ENCODE measurements around the gene ADK.
"Not testable (repeated sequence)": the region's sequence is repeated elsewhere in the genome, so short reads cannot be mapped to it uniquely, and the experiment has no call there.

ADK gene

GRCh38 chr10:74433993-74434392 lies 283.0 kb downstream of the ADK start:
- ATAC-seq = no peak
- Mint-ChIP-seq H3K9me3 (no peaks in the 10 kb centered on the region), H3K4me1 (no peaks in the 10 kb centered on the region), H3K4me3 (no peak overlapping the region), H3K36me3 (peaks cover 60% of the 10 kb centered on the region), H3K27me3 (no peaks in the 10 kb centered on the region), H3K27ac (no peak overlapping the region)

- Mint-ChIP-seq H3K9me3 (no peaks in the 10 kb centered on the region), H3K27ac (no peak overlapping the region), H3K4me1 (no peaks in the 10 kb centered on the region), H3K27me3 (no peaks in the 10 kb centered on the region), H3K36me3 (peaks cover 56% of the 10 kb centered on the region), H3K4me3 (no peak overlapping the region)
- no peak for ATAC-seq
These were observed 283.5 kb downstream of the ADK start for GRCh38 chr10:74434547-74434946.

GRCh38 chr10:74436523-74437170 lies 285.6 kb downstream of the ADK start:
- Mint-ChIP-seq H3K4me3 (no peak overlapping the region), H3K36me3 (peaks cover 41% of the 10 kb centered on the region), H3K27ac (no peak overlapping the region), H3K4me1 (no peaks in the 10 kb centered on the region), H3K27me3 (no peaks in the 10 kb centered on the region), H3K9me3 (no peaks in the 10 kb centered on the region)
- no peak for ATAC-seq

- no peak for ATAC-seq
- no peaks in the 10 kb centered on the region for H3K9me3 Mint-ChIP-seq
- no peaks in the 10 kb centered on the region for H3K27me3 Mint-ChIP-seq
- H3K4me1 Mint-ChIP-seq = no peaks in the 10 kb centered on the region
- no peak overlapping the region for H3K4me3 Mint-ChIP-seq
- peaks cover 42% of the 10 kb centered on the region for H3K36me3 Mint-ChIP-seq
- H3K27ac Mint-ChIP-seq = no peak overlapping the region
These were observed 286.8 kb downstream of the ADK start for GRCh38 chr10:74437822-74438221.

- H3K27ac Mint-ChIP-seq = no peak overlapping the region
- no peak overlapping the region for H3K4me3 Mint-ChIP-seq
- H3K4me1 Mint-ChIP-seq = no peaks in the 10 kb centered on the region
- no peak for ATAC-seq
- H3K27me3 Mint-ChIP-seq = no peaks in the 10 kb centered on the region
- H3K9me3 Mint-ChIP-seq = no peaks in the 10 kb centered on the region
- H3K36me3 Mint-ChIP-seq = peaks cover 35% of the 10 kb centered on the region
These were observed 288.2 kb downstream of the ADK start for GRCh38 chr10:74439213-74439612.

- no peak overlapping the region for H3K27ac Mint-ChIP-seq
- no peaks in the 10 kb centered on the region for H3K4me1 Mint-ChIP-seq
- no peak overlapping the region for H3K4me3 Mint-ChIP-seq
- no peaks in the 10 kb centered on the region for H3K27me3 Mint-ChIP-seq
- H3K9me3 Mint-ChIP-seq = no peaks in the 10 kb centered on the region
- no peak for ATAC-seq
- peaks cover 10% of the 10 kb centered on the region for H3K36me3 Mint-ChIP-seq
These were observed 294.5 kb downstream of the ADK start for GRCh38 chr10:74445493-74445892.

- Mint-ChIP-seq H3K27me3 (no peaks in the 10 kb centered on the region), H3K9me3 (peaks cover 3% of the 10 kb centered on the region), H3K4me3 (no peak overlapping the region), H3K36me3 (peaks cover 29% of the 10 kb centered on the region), H3K4me1 (no peaks in the 10 kb centered on the region), H3K27ac (no peak overlapping the region)
- ATAC-seq = no peak
These were observed 299.6 kb downstream of the ADK start for GRCh38 chr10:74450602-74451001.

GRCh38 chr10:74451127-74451829 lies 300.3 kb downstream of the ADK start:
- ATAC-seq = no peak

GRCh38 chr10:74453169-74453568 lies 302.1 kb downstream of the ADK start:
- no peak for ATAC-seq

More at GRCh38 chr10:74451127-74451829, 300.3 kb downstream of the ADK start:
- Mint-ChIP-seq H3K4me3 (no peak overlapping the region), H3K9me3 (peaks cover 6% of the 10 kb centered on the region), H3K27me3 (no peaks in the 10 kb centered on the region), H3K4me1 (no peaks in the 10 kb centered on the region), H3K36me3 (peaks cover 32% of the 10 kb centered on the region), H3K27ac (no peak overlapping the region)

GRCh38 chr10:74457478-74457877 lies 306.5 kb downstream of the ADK start:
- not testable (repeated sequence) for ATAC-seq, H3K4me1 Mint-ChIP-seq, H3K27me3 Mint-ChIP-seq, H3K4me3 Mint-ChIP-seq, H3K27ac Mint-ChIP-seq, H3K9me3 Mint-ChIP-seq
- peaks cover 40% of the 10 kb centered on the region for H3K36me3 Mint-ChIP-seq

More at GRCh38 chr10:74453169-74453568, 302.1 kb downstream of the ADK start:
- no peaks in the 10 kb centered on the region for H3K27me3 Mint-ChIP-seq
- H3K4me3 Mint-ChIP-seq = no peak overlapping the region
- H3K36me3 Mint-ChIP-seq = peaks cover 45% of the 10 kb centered on the region
- no peak overlapping the region for H3K27ac Mint-ChIP-seq
- no peaks in the 10 kb centered on the region for H3K4me1 Mint-ChIP-seq
- peaks cover 9% of the 10 kb centered on the region for H3K9me3 Mint-ChIP-seq

GRCh38 chr10:74460812-74461211 lies 309.8 kb downstream of the ADK start:
- H3K36me3 Mint-ChIP-seq = peaks cover 29% of the 10 kb centered on the region
- ATAC-seq = no peak
- no peaks in the 10 kb centered on the region for H3K4me1 Mint-ChIP-seq
- peaks cover 6% of the 10 kb centered on the region for H3K9me3 Mint-ChIP-seq
- no peak overlapping the region for H3K4me3 Mint-ChIP-seq
- H3K27me3 Mint-ChIP-seq = no peaks in the 10 kb centered on the region
- H3K27ac Mint-ChIP-seq = no peak overlapping the region

GRCh38 chr10:74474022-74474713 lies 323.1 kb downstream of the ADK start:
- no peak for ATAC-seq
- H3K4me1 Mint-ChIP-seq = peaks cover 7% of the 10 kb centered on the region
- peak overlapping the region; percentile 43 for H3K27ac Mint-ChIP-seq
- no peaks in the 10 kb centered on the region for H3K9me3 Mint-ChIP-seq
- H3K27me3 Mint-ChIP-seq = no peaks in the 10 kb centered on the region
- H3K36me3 Mint-ChIP-seq = peaks cover 82% of the 10 kb centered on the region
- no peak overlapping the region for H3K4me3 Mint-ChIP-seq

GRCh38 chr10:74476162-74476706 lies 325.2 kb downstream of the ADK start:
- Mint-ChIP-seq H3K4me1 (peaks cover 18% of the 10 kb centered on the region), H3K36me3 (peaks cover 84% of the 10 kb centered on the region)
- not testable (repeated sequence) for ATAC-seq, H3K27ac Mint-ChIP-seq, H3K4me3 Mint-ChIP-seq, H3K27me3 Mint-ChIP-seq, H3K9me3 Mint-ChIP-seq

GRCh38 chr10:74480778-74481177 lies 329.8 kb downstream of the ADK start:
- H3K27ac Mint-ChIP-seq = no peak overlapping the region
- H3K4me3 Mint-ChIP-seq = no peak overlapping the region
- peaks cover 13% of the 10 kb centered on the region for H3K9me3 Mint-ChIP-seq
- H3K27me3 Mint-ChIP-seq = no peaks in the 10 kb centered on the region
- H3K36me3 Mint-ChIP-seq = peaks cover 82% of the 10 kb centered on the region
- peaks cover 22% of the 10 kb centered on the region for H3K4me1 Mint-ChIP-seq
- ATAC-seq = no peak

GRCh38 chr10:74483356-74483755 lies 332.3 kb downstream of the ADK start:
- no peak overlapping the region for H3K4me3 Mint-ChIP-seq
- H3K9me3 Mint-ChIP-seq = peaks cover 13% of the 10 kb centered on the region
- peaks cover 72% of the 10 kb centered on the region for H3K36me3 Mint-ChIP-seq

More at GRCh38 chr10:74483356-74483755, 332.3 kb downstream of the ADK start:
- Mint-ChIP-seq H3K27me3 (no peaks in the 10 kb centered on the region), H3K27ac (no peak overlapping the region), H3K4me1 (peaks cover 22% of the 10 kb centered on the region)
- no peak for ATAC-seq

All from stimulated activated memory B cell treated with anti-CD40 and anti-IgM and Interleukin-4, amounts not matched to agents 10 μg/mL and 1 μg/mL and 100 μg/mL, for 72 hours (primary cell).